ENCODE results near the gene COL4A1. TPM values are rescaled to one million over a fixed set of nuclear protein-coding genes. Genes with fewer than 3 reads are reported as not detected.

Gene COL4A1
- total RNA-seq, 1 donor from 2014 or later: 105 TPM

- Mint-ChIP-seq H3K4me3 (no peak overlapping the region), H3K9me3 (peaks cover 4% of the 10 kb centered on the region), H3K4me1 (peaks cover 38% of the 10 kb centered on the region), H3K27me3 (ENCODE audit: insufficient read depth, low read depth) (peaks cover 9% of the 10 kb centered on the region), H3K27ac (no peak overlapping the region), H3K36me3 (peaks cover 10% of the 10 kb centered on the region)
- Histone ChIP-seq H3K9ac (no peak overlapping the region), H3K79me2 (ENCODE audit: low read depth) (peaks cover 16% of the 10 kb centered on the region), H3K4me1 (peaks cover 35% of the 10 kb centered on the region), H3K9me3 (ENCODE audit: low read depth) (no peaks in the 10 kb centered on the region), H3F3A (ENCODE audit: low read depth) (peaks cover 17% of the 10 kb centered on the region), H2AFZ (replicated peaks) (no peak overlapping the region), H3K4me3 (no peak overlapping the region), H3K36me3 (no peaks in the 10 kb centered on the region), H3K27me3 (no peaks in the 10 kb centered on the region), H4K20me1 (ENCODE audit: low read depth) (peaks cover 39% of the 10 kb centered on the region), H3K27ac (no peak overlapping the region), H3K4me2 (no peak overlapping the region)
- DNase-seq (ENCODE audit: low spot score): no peak
- no peak for TF ChIP-seq EZH2phosphoT487 (IDR thresholded peaks at IDR 0.05)
- no peak for TF ChIP-seq CTCF (IDR thresholded peaks at IDR 0.05)
- TF ChIP-seq EZH2 (IDR thresholded peaks at IDR 0.05): no peak
Observed at GRCh38 chr13:110259651-110260050, 47.3 kb downstream of the COL4A1 start.

GRCh38 chr13:110258876-110259631 is 47.9 kb downstream of the COL4A1 start:
- no peaks in the 10 kb centered on the region for H3K9me3 ChIP-seq (ENCODE audit: low read depth)
- DNase-seq (ENCODE audit: low spot score): no peak
- H3K27ac ChIP-seq: no peak overlapping the region
- peaks cover 32% of the 10 kb centered on the region for H3K4me1 Mint-ChIP-seq
- H3K36me3 ChIP-seq: no peaks in the 10 kb centered on the region
- TF ChIP-seq EZH2phosphoT487 (IDR thresholded peaks at IDR 0.05): no peak
- no peak for TF ChIP-seq CTCF (IDR thresholded peaks at IDR 0.05)
- no peak for TF ChIP-seq EZH2 (IDR thresholded peaks at IDR 0.05)
- H3K27ac Mint-ChIP-seq: no peak overlapping the region
- H3K27me3 ChIP-seq: no peaks in the 10 kb centered on the region
- H3F3A ChIP-seq (ENCODE audit: low read depth): peaks cover 17% of the 10 kb centered on the region
- no peak overlapping the region for H3K4me3 ChIP-seq
- peaks cover 9% of the 10 kb centered on the region for H3K27me3 Mint-ChIP-seq (ENCODE audit: insufficient read depth, low read depth)
- no peak overlapping the region for H3K4me2 ChIP-seq
- H3K9me3 Mint-ChIP-seq: peaks cover 4% of the 10 kb centered on the region
- H4K20me1 ChIP-seq (ENCODE audit: low read depth): peaks cover 39% of the 10 kb centered on the region
- no peak overlapping the region for H2AFZ ChIP-seq (replicated peaks)
- H3K4me1 ChIP-seq: peaks cover 29% of the 10 kb centered on the region
- peaks cover 16% of the 10 kb centered on the region for H3K79me2 ChIP-seq (ENCODE audit: low read depth)
- H3K9ac ChIP-seq: no peak overlapping the region
- peaks cover 10% of the 10 kb centered on the region for H3K36me3 Mint-ChIP-seq
- H3K4me3 Mint-ChIP-seq: no peak overlapping the region

- Histone ChIP-seq H2AFZ (replicated peaks) (no peak overlapping the region), H3K4me3 (no peak overlapping the region), H3K9ac (no peak overlapping the region), H3K79me2 (ENCODE audit: low read depth) (peaks cover 5% of the 10 kb centered on the region), H3K4me2 (no peak overlapping the region), H3K9me3 (ENCODE audit: low read depth) (no peaks in the 10 kb centered on the region), H3K36me3 (no peaks in the 10 kb centered on the region), H3K4me1 (peaks cover 14% of the 10 kb centered on the region), H4K20me1 (ENCODE audit: low read depth) (peaks cover 27% of the 10 kb centered on the region), H3K27ac (no peak overlapping the region), H3F3A (ENCODE audit: low read depth) (peaks cover 18% of the 10 kb centered on the region), H3K27me3 (no peaks in the 10 kb centered on the region)
- peaks cover 6% of the 10 kb centered on the region for H3K27me3 Mint-ChIP-seq (ENCODE audit: insufficient read depth, low read depth)
- H3K36me3 Mint-ChIP-seq: peaks cover 10% of the 10 kb centered on the region
- H3K4me3 Mint-ChIP-seq: no peak overlapping the region
- peaks cover 21% of the 10 kb centered on the region for H3K4me1 Mint-ChIP-seq
- TF ChIP-seq CTCF (IDR thresholded peaks at IDR 0.05) (no peak), EZH2phosphoT487 (IDR thresholded peaks at IDR 0.05) (no peak), EZH2 (IDR thresholded peaks at IDR 0.05) (no peak)
- H3K27ac Mint-ChIP-seq: no peak overlapping the region
- no peak for DNase-seq (ENCODE audit: low spot score)
- H3K9me3 Mint-ChIP-seq: peaks cover 4% of the 10 kb centered on the region
Observed at GRCh38 chr13:110257408-110257807, 49.5 kb downstream of the COL4A1 start.

Measured in neural progenitor cell (in vitro differentiated cells).